GM12878 (cell line): ENCODE data around the gene ADAM15. TPM values are rescaled to one million over a fixed set of nuclear protein-coding genes. Genes with fewer than 3 reads are reported as not detected.

Experiments
- ATAC-seq: fragments of 200-7000 bp; cut with Tn5 transposase; 3 replicates; pipeline ENCODE4 v1.9.1; 2020; ENCODE audit warnings: mild to moderate bottlenecking, moderate library complexity
- BruUV-seq: library from RNA; stranded (reverse); fragments of 400-500 nt; replicated peaks from 2 replicates; lab custom pipeline; 2021; lab: Mats Ljungman, UMichigan
- CTCF ChIA-PET: fragments of 300-600 bp; sonication (Branson Sonifier 250); formaldehyde crosslinking; extraction: SDS; loops from one replicate; lab custom pipeline; 2021; ENCODE audit warnings: inconsistent platforms; lab: Yijun Ruan, JAX
- POLR2A ChIA-PET: fragments of 350-600 bp; formaldehyde crosslinking; extraction: SDS; loops from one replicate; lab custom pipeline; 2021; ENCODE audit warnings: inconsistent platforms; lab: Charles Lee
- RAD21 ChIA-PET: fragments of 300-600 bp; sonication (Branson Sonifier 250); formaldehyde crosslinking; loops from one replicate; lab custom pipeline; 2023; ENCODE audit warnings: antibody characterized with exemption; ENCODE audit not compliant: unreplicated experiment; lab: Charles Lee
- SMC1A ChIA-PET: fragments of 300-600 bp; sonication (Branson Sonifier 250); formaldehyde crosslinking; loops from one replicate; lab custom pipeline; 2023; ENCODE audit not compliant: unreplicated experiment, uncharacterized antibody; lab: Charles Lee
- DNase-seq: peaks from one replicate; pipeline ENCODE4 v3.0.0-alpha.2; 2011; ENCODE audit warnings: low read depth, low spot score
- FAIRE-seq: peaks from 3 replicates; lab custom pipeline; 2011; peaks lifted over from hg19 to GRCh38; lab: Jason Lieb, UNC
- H2AFZ ChIP-seq: 2 replicates; pipeline ENCODE4 v1.6.0; 2011; ENCODE audit warnings: low read depth, low read length, control low read depth; ENCODE audit not compliant: control insufficient read depth
- H3K27ac ChIP-seq: 2 replicates; pipeline ENCODE4 v1.5.1; 2011; ENCODE audit warnings: control low read depth; ENCODE audit not compliant: control insufficient read depth, insufficient read depth
- H3K27me3 ChIP-seq, 2 experiments: replicated peaks in 1 of 2; 2 replicates each; pipeline versions ENCODE4 v1.6.0 to v1.6.1; 2011; ENCODE audit warnings: low read length in 1 of 2; ENCODE audit not compliant: control insufficient read depth in 2 of 2, insufficient read depth in 2 of 2
- H3K36me3 ChIP-seq, 2 experiments: 2 replicates each; pipeline ENCODE4 v1.5.1; 2011; ENCODE audit warnings: low read length in 1 of 2; ENCODE audit not compliant: control insufficient read depth in 2 of 2, insufficient read depth in 2 of 2
- H3K4me1 ChIP-seq: 2 replicates; pipeline ENCODE4 v1.6.1; 2011; ENCODE audit warnings: mild to moderate bottlenecking, low read length, moderate library complexity, mixed read lengths; ENCODE audit not compliant: control insufficient read depth, insufficient read depth
- H3K4me2 ChIP-seq: 2 replicates; pipeline ENCODE4 v1.6.0; 2011; ENCODE audit warnings: control low read depth; ENCODE audit not compliant: control insufficient read depth, insufficient read depth
- H3K4me3 ChIP-seq: fragments of 200-600 bp; sonication (generic); 2 replicates; pipeline ENCODE4 v1.5.1; 2016
- H3K79me2 ChIP-seq: 2 replicates; pipeline ENCODE4 v1.6.0; 2011; ENCODE audit warnings: low read length; ENCODE audit not compliant: control insufficient read depth, insufficient read depth
- H3K9ac ChIP-seq: 2 replicates; pipeline ENCODE4 v1.8.0; 2011; ENCODE audit warnings: low read length, control low read depth, mixed read lengths; ENCODE audit not compliant: control insufficient read depth, insufficient read depth
- H3K9me3 ChIP-seq: replicated peaks from 3 replicates; pipeline ENCODE4 v1.5.1; 2011; ENCODE audit warnings: mild to moderate bottlenecking, low read length; ENCODE audit not compliant: control insufficient read depth, insufficient read depth
- H4K20me1 ChIP-seq: 2 replicates; pipeline ENCODE4 v1.6.0; 2011; ENCODE audit not compliant: control insufficient read depth, insufficient read depth
- BCL11A ChIP-seq: IDR thresholded peaks from 2 replicates; pipeline ENCODE4 v1.6.1; 2011; ENCODE audit warnings: low read depth, low read length
- CBX5 ChIP-seq: sonication (generic); IDR thresholded peaks from 2 replicates; pipeline ENCODE4 v1.6.1; 2016; ENCODE audit warnings: low read depth, moderate library complexity, mild to moderate bottlenecking, inconsistent platforms
- CEBPB ChIP-seq, 2 experiments: fragments of 150-350 bp in 1 of 2; IDR thresholded peaks; 2 replicates each; pipeline ENCODE4 v1.6.1; 2012 to 2014; ENCODE audit warnings: low read depth in 2 of 2, low read length in 2 of 2, borderline replicate concordance in 1 of 2, inconsistent platforms in 1 of 2
- CHD4 ChIP-seq: fragments of 200-600 bp; sonication (generic); IDR thresholded peaks from 2 replicates; pipeline ENCODE4 v1.6.1; 2016; ENCODE audit warnings: mild to moderate bottlenecking
- ETV6 ChIP-seq, 2 experiments: fragments of 450-650 bp in 1 of 2; IDR thresholded peaks in 1 of 2; conservative IDR thresholded peaks in 1 of 2; 2 replicates each; pipeline ENCODE4 v1.6.1; 2014; ENCODE audit warnings: antibody characterized with exemption in 1 of 2, borderline replicate concordance in 1 of 2, low read depth in 1 of 2, mild to moderate bottlenecking in 1 of 2, moderate library complexity in 1 of 2
- GATAD2B ChIP-seq: fragments of 450-650 bp; conservative IDR thresholded peaks from 2 replicates; pipeline ENCODE4 v1.6.1; 2017; ENCODE audit warnings: low read depth, mild to moderate bottlenecking, moderate library complexity
- MEF2B ChIP-seq: fragments of 450-650 bp; IDR thresholded peaks from 2 replicates; pipeline ENCODE4 v1.6.1; 2018; ENCODE audit warnings: mild to moderate bottlenecking, moderate library complexity; ENCODE audit not compliant: partially characterized antibody, poor library complexity, severe bottlenecking
- PML ChIP-seq: IDR thresholded peaks from 2 replicates; pipeline ENCODE4 v1.6.1; 2012; ENCODE audit warnings: low read length, inconsistent platforms
- RAD21 ChIP-seq: IDR thresholded peaks from 2 replicates; pipeline ENCODE4 v1.6.1; 2011; ENCODE audit warnings: mild to moderate bottlenecking, low read depth, low read length, moderate library complexity; ENCODE audit not compliant: insufficient read depth
- RAD51 ChIP-seq: fragments of 450-650 bp; IDR thresholded peaks from 2 replicates; pipeline ENCODE4 v1.6.1; 2016; ENCODE audit warnings: moderate library complexity, mild to moderate bottlenecking, inconsistent platforms
- RCOR1 ChIP-seq: conservative IDR thresholded peaks from 2 replicates; pipeline ENCODE4 v1.6.1; 2012; ENCODE audit warnings: low read depth, low read length, improper control_type of control experiment
- SPI1 ChIP-seq: IDR thresholded peaks from 2 replicates; pipeline ENCODE4 v1.6.1; 2011; ENCODE audit warnings: low read depth, mild to moderate bottlenecking, low read length, moderate library complexity, borderline replicate concordance; ENCODE audit not compliant: insufficient read depth
- TCF12 ChIP-seq: IDR thresholded peaks from 2 replicates; pipeline ENCODE4 v1.6.1; 2011; ENCODE audit warnings: low read depth, mild to moderate bottlenecking, low read length
- YBX1 ChIP-seq: fragments of 450-650 bp; IDR thresholded peaks from 2 replicates; pipeline ENCODE4 v1.6.1; 2016; ENCODE audit warnings: antibody characterized with exemption
- ZBED1 ChIP-seq: IDR thresholded peaks from 2 replicates; pipeline ENCODE4 v1.6.1; 2016; ENCODE audit warnings: borderline replicate concordance
- WGBS: methylation state at CpG from one replicate; pipeline ENCODE4 v1.1.6; 2016; ENCODE audit warnings: low lambda C conversion rate; ENCODE audit not compliant: insufficient replicate concordance, insufficient coverage; ENCODE audit errors: missing lambda C conversion rate; 5-methylcytosine and 5-hydroxymethylcytosine counted together
- in situ Hi-C: fragments of 300-500 bp; cut with MboI; formaldehyde crosslinking; loops from 9 replicates; pipeline ENCODE4 v1.14.3; 2018; ENCODE audit warnings: mixed read lengths
- intact Hi-C: fragments of 100-400 bp; cut with micrococcal nuclease; formaldehyde crosslinking; loops from one replicate; pipeline ENCODE4 v1.14.2; 2022; ENCODE audit not compliant: unreplicated experiment
- polyA plus RNA-seq, 11 experiments: library from polyadenylated mRNA; depleted of rRNA in 4 of 11; unstranded in 6 of 11; stranded (reverse) in 5 of 11; fragments of >200 nt; fragmentation: Nextera tagmentation in 4 of 11; fragmentation: Illumina TruSeq in 1 of 11; extraction: Ambion mirVana in 4 of 11; extraction: Trizol in 1 of 11; gene quantifications; 1 replicate in 1 of 11; 2 replicates in 10 of 11; pipeline versions ENCODE4 v1.2.1 to v1.2.3, GENCODE V29; 2011 to 2016; ENCODE audit warnings: inconsistent platforms in 2 of 11, missing spikeins in 2 of 11, low read depth in 1 of 11
- total RNA-seq, 4 experiments: library from RNA; depleted of rRNA in 3 of 4; stranded (reverse); fragments of >200 nt in 3 of 4; fragmentation: Illumina TruSeq in 1 of 4; extraction: Trizol in 1 of 4; gene quantifications; 2 replicates each; pipeline versions ENCODE4 v1.2.1 to v1.2.3, GENCODE V29; 2013 to 2021
- TF ChIP-seq, protein P1 (sequence below): fragments of 450-650 bp; IDR thresholded peaks from 2 replicates; pipeline ENCODE4 v1.6.1; 2017; ENCODE audit warnings: borderline replicate concordance

Gene ADAM15
- total and polyA plus RNA-seq, 10 of the 15 experiments (the other 5 are each of a cell fraction or from before 2014, with no cell fraction given) = 0.29 to 38.8 (median 14.7) TPM

DNA sequence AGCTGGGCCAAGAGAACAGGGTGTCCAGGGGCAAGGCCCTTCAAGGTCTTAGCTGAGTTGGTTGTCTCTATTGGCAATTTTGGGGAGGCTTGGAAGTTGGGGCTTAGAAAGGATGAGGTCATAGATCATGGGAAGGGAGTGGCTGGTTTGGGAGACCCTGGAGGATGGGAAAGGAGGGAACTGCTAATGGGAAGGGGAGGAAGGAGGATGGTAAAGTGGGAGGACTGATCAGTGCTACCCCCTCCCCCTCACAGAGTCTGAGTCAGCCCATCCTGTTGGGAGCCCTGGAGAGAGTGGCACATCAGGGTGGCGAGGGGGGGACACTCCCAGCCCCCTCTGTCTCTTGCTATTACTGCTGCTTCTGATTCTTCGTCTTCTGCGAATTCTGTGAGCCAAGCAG lies 17.5 kb downstream of the ADAM15 start:
- Histone ChIP-seq H3K36me3 (no peaks in the 10 kb centered on the region; a peak in 2 of 4 replicates), H3K4me2 (no peak overlapping the region), H4K20me1 (no peaks in the 10 kb centered on the region), H3K27ac (no peak overlapping the region), H3K27me3 (no peaks in the 10 kb centered on the region), H3K4me1 (peaks cover 10% of the 10 kb centered on the region), H3K79me2 (no peaks in the 10 kb centered on the region), H3K9ac (no peak overlapping the region), H3K9me3 (no peaks in the 10 kb centered on the region), H3K4me3 (no peak overlapping the region), H2AFZ (no peak overlapping the region)
- intact Hi-C loops (no loop called here), in situ Hi-C loops (no loop called here)
- ChIA-PET SMC1A (no interaction called here), CTCF (interaction anchor here (0.7 to 15.5 kb wide), 4 partner anchors 10 to 138 kb away, joined by 3 to 195 read pairs (median 4); partner anchors contain the start of gene EFNA3), RAD21 (no interaction called here), POLR2A (no interaction called here)
- DNase-seq (no peak), FAIRE-seq (no peak), ATAC-seq (no peak)
- BruUV-seq = no TSS peak
- 78% methylated on average over 3 of the region's 3 CpGs for WGBS
- TF ChIP-seq, protein P1, sequence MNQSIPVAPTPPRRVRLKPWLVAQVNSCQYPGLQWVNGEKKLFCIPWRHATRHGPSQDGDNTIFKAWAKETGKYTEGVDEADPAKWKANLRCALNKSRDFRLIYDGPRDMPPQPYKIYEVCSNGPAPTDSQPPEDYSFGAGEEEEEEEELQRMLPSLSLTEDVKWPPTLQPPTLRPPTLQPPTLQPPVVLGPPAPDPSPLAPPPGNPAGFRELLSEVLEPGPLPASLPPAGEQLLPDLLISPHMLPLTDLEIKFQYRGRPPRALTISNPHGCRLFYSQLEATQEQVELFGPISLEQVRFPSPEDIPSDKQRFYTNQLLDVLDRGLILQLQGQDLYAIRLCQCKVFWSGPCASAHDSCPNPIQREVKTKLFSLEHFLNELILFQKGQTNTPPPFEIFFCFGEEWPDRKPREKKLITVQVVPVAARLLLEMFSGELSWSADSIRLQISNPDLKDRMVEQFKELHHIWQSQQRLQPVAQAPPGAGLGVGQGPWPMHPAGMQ = no peak
- TF ChIP-seq RAD51 = no peak
- no peak for TF ChIP-seq RAD21
- no peak for TF ChIP-seq BCL11A
- TF ChIP-seq CBX5 = no peak
- no peak for TF ChIP-seq CHD4
- TF ChIP-seq YBX1 = no peak
- TF ChIP-seq SPI1 = no peak
- no peak for TF ChIP-seq MEF2B
- TF ChIP-seq ETV6 (conservative IDR thresholded peaks at IDR 0.05 in 1 of 2, IDR thresholded peaks at IDR 0.05 in 1 of 2; ENCODE audit: borderline replicate concordance in 1 of 2, low read depth in 1 of 2) = no peak
- no peak for TF ChIP-seq CEBPB (IDR thresholded peaks at IDR 0.05; ENCODE audit: borderline replicate concordance in 1 of 2, low read depth in 2 of 2, low read length in 2 of 2)
- no peak for TF ChIP-seq TCF12
- TF ChIP-seq PML = no peak
- TF ChIP-seq ZBED1 = no peak
- TF ChIP-seq RCOR1 = no peak
- TF ChIP-seq GATAD2B = no peak
